ENCODE measurements around the gene DBT. TPM values are rescaled to one million over a fixed set of nuclear protein-coding genes. Genes with fewer than 3 reads are reported as not detected.
A peak's percentile ranks its signal among the peaks of the same experiment; 100 is the strongest.

The DBT gene
- total and polyA plus RNA-seq, 2 of the 13 experiments (the other 11 are each of a cell fraction or from before 2014, with no cell fraction given) = 3.3 to 10.2 TPM

DNA sequence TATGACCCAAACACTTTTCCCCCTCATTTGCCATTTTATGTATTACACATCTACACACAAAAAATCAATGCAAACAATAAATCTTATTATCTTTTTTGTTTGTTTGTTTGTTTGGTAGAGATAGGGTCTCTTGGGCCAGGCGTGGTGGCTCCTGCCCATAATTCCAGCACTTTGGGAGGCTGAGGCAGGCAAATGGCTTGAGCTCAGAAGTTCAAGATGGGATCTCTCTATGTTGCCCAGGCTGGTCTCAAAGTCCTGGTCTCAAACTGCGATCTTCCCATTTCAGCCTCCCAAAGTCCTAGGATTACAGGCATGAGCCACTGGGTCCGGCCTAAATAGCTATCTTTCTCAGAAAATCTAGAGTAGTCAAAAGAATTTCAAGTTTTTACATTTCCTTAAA is 1.2 kb upstream of the DBT start (continued):
- TF ChIP-seq ZNF121 (CRISPR knock-in tag; IDR thresholded peaks at IDR 0.05) (peak; percentile 86), ARID2 (CRISPR knock-in tag; IDR thresholded peaks at IDR 0.05; ENCODE audit: borderline replicate concordance) (no peak), CEBPZ (IDR thresholded peaks at IDR 0.05; ENCODE audit: low read length) (no peak), DRAP1 (CRISPR knock-in tag; IDR thresholded peaks at IDR 0.05) (no peak)

GRCh38 chr1:100250264-100250663 is 630 bp upstream of the DBT start:
- peaks cover 20% of the 10 kb centered on the region for H3K79me2 ChIP-seq (ENCODE audit: insufficient read depth, low read length)
- intact Hi-C loops (cut with micrococcal nuclease; ENCODE audit: unreplicated experiment) = loop anchor here (5.0 kb wide), 1 partner anchor 102 kb away; the partner anchor contains the start of gene CDC14A
- in situ Hi-C loops (cut with HindIII; ENCODE audit: extremely low pct_ligation_motif_present, low pct_unique_long_range_greater_than_20kb) = no loop called here
- H3K9ac ChIP-seq (ENCODE audit: insufficient read depth, low read depth, low read length) = 0 out of 2 replicates have a peak overlapping the region, but pooled peaks have one; percentile 95
- peaks cover 37% of the 10 kb centered on the region for H3K4me1 ChIP-seq (ENCODE audit: insufficient read depth, low read length)
- no peaks in the 10 kb centered on the region for H3K9me3 ChIP-seq (ENCODE audit: low read length)
- no peaks in the 10 kb centered on the region for H4K20me1 ChIP-seq (ENCODE audit: insufficient read depth, low read length)
- DNase-seq (ENCODE audit: low spot score) (no peak), ATAC-seq (no peak), FAIRE-seq (no peak)
- H3K4me3 ChIP-seq (replicated peaks in 1 of 3; ENCODE audit: insufficient read depth in 1 of 3, low read depth in 2 of 3, low read length in 3 of 3) = peak overlapping the region; percentile 64 to 96 (median 71)
- ChIA-PET CTCF (ENCODE audit: low intra/inter-chr PET ratio, low total read pairs) (no interaction called here), POLR2A (interaction anchor here (0.6 to 4.3 kb wide), 12 partner anchors 10 to 645 kb away, joined by 3 to 69 read pairs (median 4); partner anchors contain the start of genes CDC14A, EXTL2, RTCA and SASS6)
- 5% methylated on average over 1 of the region's 1 CpG for WGBS (ENCODE audit: low lambda C conversion rate)
- H3K27me3 ChIP-seq (ENCODE audit: control insufficient read depth in 1 of 2, insufficient read depth in 2 of 2, low read length in 2 of 2) = peaks cover 0 to 3% of the 10 kb centered on the region in 2 experiments; a peak in 1 of 5 replicates
- H3K27ac ChIP-seq (ENCODE audit: extremely low read length, insufficient read depth, low read length) = no peak overlapping the region
- peak overlapping the region; percentile 85 for H2AFZ ChIP-seq (ENCODE audit: low read length)
- no TSS peak for BruUV-seq (replicated peaks)
- H3K36me3 ChIP-seq (replicated peaks in 1 of 2; ENCODE audit: control insufficient read depth in 1 of 2, insufficient read depth in 2 of 2, low read length in 2 of 2) = no peaks in the 10 kb centered on the region
- peak overlapping the region; percentile 96 for H3K4me2 ChIP-seq (ENCODE audit: low read depth, low read length)
- TF ChIP-seq MEIS1 (CRISPR knock-in tag; IDR thresholded peaks at IDR 0.05; ENCODE audit: borderline replicate concordance) (no peak), DPF2 (CRISPR knock-in tag; IDR thresholded peaks at IDR 0.05; ENCODE audit: borderline replicate concordance, low read depth) (no peak), PPARG (CRISPR knock-in tag; conservative IDR thresholded peaks at IDR 0.05) (0 out of 2 replicates have a peak, but pooled peaks have one; percentile 2)
